HUES48 (cell line): ENCODE results near the gene KPNA6.
"Not testable (repeated sequence)": the region's sequence is repeated elsewhere in the genome, so short reads cannot be mapped to it uniquely, and the experiment has no call there.

Experiments
- H3K27ac ChIP-seq: one replicate; pipeline ENCODE4 v1.7.0; 2013; ENCODE audit warnings: low read depth, low read length, inconsistent platforms
- H3K27me3 ChIP-seq: 2 replicates; pipeline ENCODE4 v1.6.1; 2013; ENCODE audit warnings: mild to moderate bottlenecking, low read length; ENCODE audit not compliant: control insufficient read depth, insufficient read depth
- H3K36me3 ChIP-seq: 2 replicates; pipeline ENCODE4 v1.6.1; 2013; ENCODE audit warnings: low read length; ENCODE audit not compliant: control insufficient read depth, insufficient read depth
- H3K4me1 ChIP-seq: 2 replicates; pipeline ENCODE4 v1.6.1; 2013; ENCODE audit warnings: mild to moderate bottlenecking, low read length; ENCODE audit not compliant: control insufficient read depth, insufficient read depth
- H3K4me3 ChIP-seq: 2 replicates; pipeline ENCODE4 v1.5.1; 2013; ENCODE audit warnings: mild to moderate bottlenecking, low read depth, low read length
- H3K9ac ChIP-seq: 2 replicates; pipeline ENCODE4 v1.6.1; 2013; ENCODE audit warnings: mild to moderate bottlenecking, low read depth, low read length, moderate library complexity
- H3K9me3 ChIP-seq: 2 replicates; pipeline ENCODE4 v1.6.1; 2013; ENCODE audit warnings: low read length; ENCODE audit not compliant: control insufficient read depth, insufficient read depth

The KPNA6 gene

DNA sequence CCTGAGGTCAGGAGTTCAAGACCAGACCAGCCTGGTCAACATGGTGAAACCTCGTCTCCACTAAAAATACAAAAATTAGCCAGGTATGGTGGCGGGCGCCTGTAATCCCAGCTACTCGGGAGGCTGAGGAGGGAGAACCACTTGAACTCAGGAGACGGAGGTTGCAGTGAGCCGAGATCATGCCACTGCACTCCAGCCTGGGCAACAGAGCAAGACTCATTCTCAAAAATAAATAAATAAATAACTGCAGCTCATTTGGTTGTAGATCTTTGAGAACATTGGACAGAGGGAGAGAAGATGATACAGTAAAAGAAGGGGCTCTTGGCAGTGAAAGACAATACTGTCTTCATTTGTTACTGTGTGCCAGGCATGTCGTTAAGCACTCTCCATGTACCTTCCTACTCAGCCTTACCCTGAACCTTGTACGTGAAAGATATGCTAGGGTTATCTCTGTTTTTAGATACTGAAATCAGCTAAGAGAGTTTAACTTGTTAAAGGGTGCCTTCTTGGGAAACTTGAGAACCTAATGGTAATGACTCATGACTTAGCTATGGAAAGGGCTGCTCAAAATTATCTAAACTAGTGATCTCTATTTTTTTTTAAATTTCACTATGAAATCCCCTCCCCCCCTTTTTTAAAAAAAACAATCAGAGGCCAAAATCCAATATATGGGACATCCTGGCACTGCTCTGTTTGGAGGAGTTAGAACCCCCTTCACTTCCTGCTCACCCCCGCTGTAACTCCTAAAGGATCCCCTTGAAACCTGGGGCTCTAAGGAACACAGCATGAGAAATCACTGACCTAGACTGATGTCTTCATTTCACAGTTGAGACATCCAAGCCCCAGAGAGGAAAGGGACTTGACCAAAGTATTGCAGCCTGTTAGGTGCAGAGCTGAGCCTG is 6.8 kb upstream of the KPNA6 start:
- peaks cover 44% of the 10 kb centered on the region for H3K36me3 ChIP-seq
- no peaks in the 10 kb centered on the region for H3K9me3 ChIP-seq
- H3K4me3 ChIP-seq: no peak overlapping the region
- H3K4me1 ChIP-seq: no peaks in the 10 kb centered on the region
- no peaks in the 10 kb centered on the region for H3K27me3 ChIP-seq
- H3K9ac ChIP-seq: no peak overlapping the region
- H3K27ac ChIP-seq: no peak overlapping the region

DNA sequence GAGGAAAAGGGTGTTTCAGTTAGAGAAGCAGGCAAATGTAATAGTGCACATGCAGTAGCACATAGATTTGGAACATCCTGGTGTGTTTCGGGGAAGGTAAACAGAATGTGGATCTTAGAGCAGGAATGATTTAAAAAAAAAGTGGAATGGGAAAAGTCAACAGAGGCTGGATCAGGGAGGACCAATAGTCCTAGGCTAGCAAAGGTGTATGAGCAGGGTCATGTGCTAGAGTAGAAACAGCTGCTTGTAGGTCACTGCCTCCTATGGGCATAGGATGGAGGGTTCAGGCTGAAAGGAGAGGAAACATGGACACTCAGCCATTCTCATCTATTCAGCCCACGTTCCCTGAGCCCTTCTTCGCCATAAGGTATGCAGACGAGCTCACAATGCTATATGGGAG is 3.7 kb upstream of the KPNA6 start:
- H3K27ac ChIP-seq: no peak overlapping the region
- peaks cover 30% of the 10 kb centered on the region for H3K36me3 ChIP-seq
- H3K27me3 ChIP-seq: no peaks in the 10 kb centered on the region
- H3K9ac ChIP-seq: no peak overlapping the region
- H3K4me1 ChIP-seq: no peaks in the 10 kb centered on the region
- H3K4me3 ChIP-seq: no peak overlapping the region
- H3K9me3 ChIP-seq: no peaks in the 10 kb centered on the region

DNA sequence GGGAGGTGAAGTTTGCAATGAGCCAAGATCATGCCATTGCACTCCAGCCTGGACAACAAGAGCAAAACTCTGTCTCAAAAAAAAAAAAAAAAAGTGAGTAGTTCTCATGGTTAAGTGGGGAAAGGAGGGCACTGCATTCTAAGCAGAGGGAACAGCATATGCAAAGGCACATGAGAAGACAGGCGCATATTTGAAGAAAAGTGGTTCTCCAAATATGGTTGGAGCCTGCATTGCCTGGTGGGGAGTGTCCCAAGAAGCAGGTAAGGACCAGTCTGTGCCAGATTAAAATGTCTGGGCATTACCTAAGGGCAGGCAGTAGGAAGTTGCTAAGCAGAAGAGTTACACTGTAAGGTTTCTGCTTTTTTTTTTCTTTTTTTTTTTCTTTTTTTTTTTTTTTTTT is 2.5 kb upstream of the KPNA6 start:
- Histone ChIP-seq H3K36me3 (peaks cover 20% of the 10 kb centered on the region), H3K4me1 (no peaks in the 10 kb centered on the region), H3K27ac (no peak overlapping the region), H3K9me3 (no peaks in the 10 kb centered on the region), H3K27me3 (no peaks in the 10 kb centered on the region), H3K4me3 (no peak overlapping the region), H3K9ac (no peak overlapping the region)

DNA sequence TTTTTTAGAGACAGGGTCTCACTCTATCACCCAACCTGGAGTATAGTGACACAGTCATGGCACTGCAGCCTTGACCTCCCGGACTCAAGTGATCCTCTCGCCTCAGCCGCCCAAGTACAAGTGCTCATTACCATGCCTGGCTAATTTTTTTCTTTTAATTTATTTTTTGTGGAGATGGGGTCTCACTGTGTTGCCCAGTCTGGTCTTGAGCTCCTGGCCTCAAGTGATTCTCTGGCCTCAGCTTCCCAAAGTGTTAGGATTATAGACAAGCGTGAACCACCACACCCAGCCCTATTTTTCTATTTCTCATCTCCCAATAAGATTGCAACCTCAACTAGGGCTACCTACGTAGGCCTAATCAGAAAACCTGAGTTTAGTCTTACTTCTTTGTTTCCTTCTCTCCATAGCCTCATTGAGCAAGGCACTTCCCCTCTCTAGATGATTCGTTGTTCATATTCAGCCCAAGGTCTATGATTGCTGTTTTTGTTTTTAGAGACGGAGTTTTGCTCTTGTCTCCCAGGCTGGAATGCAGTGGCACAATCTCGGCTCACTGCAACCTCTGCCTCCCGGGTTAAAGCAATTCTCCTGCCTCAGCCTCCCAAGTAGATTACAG is 1.1 kb upstream of the KPNA6 start:
- H3K9me3 ChIP-seq: no peaks in the 10 kb centered on the region
- H3K27ac ChIP-seq: no peak overlapping the region
- peaks cover 8% of the 10 kb centered on the region; the same call in 1 of the 2 replicates for H3K36me3 ChIP-seq
- no peak overlapping the region for H3K4me3 ChIP-seq
- H3K27me3 ChIP-seq: no peaks in the 10 kb centered on the region
- no peaks in the 10 kb centered on the region for H3K4me1 ChIP-seq
- H3K9ac ChIP-seq: no peak overlapping the region

DNA sequence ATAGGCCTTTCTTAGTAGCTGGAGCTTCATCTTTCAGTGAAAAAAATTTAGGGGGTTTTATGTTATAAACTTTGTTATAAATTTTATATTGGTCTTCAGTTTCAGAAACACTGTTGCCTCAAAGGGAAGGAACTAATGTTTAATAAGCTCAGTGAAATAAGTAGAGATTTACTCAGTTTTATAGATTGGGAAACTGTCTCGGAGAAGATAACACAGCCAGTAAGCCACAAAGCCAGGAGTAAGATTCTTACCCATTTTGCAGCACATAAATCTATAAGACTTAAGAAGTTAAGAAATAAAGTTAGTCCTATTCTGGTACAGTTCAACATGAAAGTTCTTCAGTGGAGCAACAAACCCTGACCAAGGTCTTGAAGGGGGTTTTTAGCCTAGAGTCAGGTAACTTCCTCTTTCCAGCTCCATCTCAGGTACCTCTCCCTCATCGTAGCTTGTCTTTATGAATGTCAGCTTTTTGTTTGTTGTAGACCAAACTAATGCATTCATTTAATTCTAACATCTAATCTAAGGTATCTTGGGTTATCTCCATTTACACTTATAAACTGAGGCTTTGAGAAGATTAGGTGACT is 3.3 kb downstream of the KPNA6 start:
- no peak overlapping the region for H3K27ac ChIP-seq
- no peaks in the 10 kb centered on the region for H3K9me3 ChIP-seq
- no peak overlapping the region for H3K9ac ChIP-seq
- H3K4me3 ChIP-seq: no peak overlapping the region
- H3K27me3 ChIP-seq: no peaks in the 10 kb centered on the region
- H3K36me3 ChIP-seq: no peaks in the 10 kb centered on the region
- H3K4me1 ChIP-seq: no peaks in the 10 kb centered on the region

DNA sequence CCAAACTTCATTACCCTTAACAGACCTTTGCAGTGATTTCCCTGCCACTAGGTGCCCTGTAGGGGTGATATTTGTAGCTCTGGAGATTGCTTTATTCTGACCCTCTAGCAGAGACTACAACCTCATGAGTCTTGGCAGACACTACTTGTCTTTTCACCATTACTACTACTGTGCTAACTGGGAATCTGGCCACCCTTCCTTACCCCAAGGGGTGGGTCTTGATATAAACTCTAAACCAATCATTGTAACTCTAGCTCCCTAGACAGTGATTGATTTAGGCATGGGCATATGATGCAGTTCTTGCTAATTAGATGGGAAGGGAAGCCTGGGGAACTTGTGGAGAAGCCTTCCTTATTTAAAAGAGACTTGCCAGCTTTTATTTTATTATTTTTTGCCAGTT is 3.9 kb downstream of the KPNA6 start:
- H3K27ac ChIP-seq: no peak overlapping the region
- no peaks in the 10 kb centered on the region for H3K9me3 ChIP-seq
- H3K27me3 ChIP-seq: no peaks in the 10 kb centered on the region
- peaks cover 4% of the 10 kb centered on the region; the same call in 1 of the 2 replicates for H3K36me3 ChIP-seq
- H3K4me3 ChIP-seq: no peak overlapping the region
- no peaks in the 10 kb centered on the region for H3K4me1 ChIP-seq
- H3K9ac ChIP-seq: no peak overlapping the region

DNA sequence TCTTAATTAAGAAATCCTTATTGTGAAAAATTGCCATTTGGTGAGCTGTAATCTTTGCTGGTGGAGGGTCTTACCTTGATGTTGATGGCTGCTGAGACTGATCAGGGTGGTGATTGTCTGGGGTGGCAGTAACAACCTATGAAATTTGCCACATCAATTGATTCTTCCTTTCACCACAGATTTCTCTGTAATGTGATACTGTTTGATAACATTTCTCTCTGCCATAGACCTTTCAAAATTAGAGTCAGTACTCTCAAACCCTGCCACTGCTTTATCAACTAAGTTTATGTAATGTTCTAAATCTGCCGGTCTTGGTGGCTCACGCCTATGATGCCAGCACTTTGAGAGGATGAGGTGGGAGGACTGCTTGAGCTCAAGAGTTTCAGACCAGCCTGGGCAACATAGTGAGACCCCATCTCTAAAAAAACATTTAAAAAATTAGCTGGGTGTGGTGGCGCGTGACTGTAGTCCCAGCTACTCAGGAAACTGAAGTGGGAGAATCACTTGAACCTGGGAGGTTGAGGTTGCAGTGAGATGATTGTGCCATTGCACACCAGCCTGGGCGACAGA is 5.0 kb downstream of the KPNA6 start:
- no peak overlapping the region for H3K9ac ChIP-seq

DNA sequence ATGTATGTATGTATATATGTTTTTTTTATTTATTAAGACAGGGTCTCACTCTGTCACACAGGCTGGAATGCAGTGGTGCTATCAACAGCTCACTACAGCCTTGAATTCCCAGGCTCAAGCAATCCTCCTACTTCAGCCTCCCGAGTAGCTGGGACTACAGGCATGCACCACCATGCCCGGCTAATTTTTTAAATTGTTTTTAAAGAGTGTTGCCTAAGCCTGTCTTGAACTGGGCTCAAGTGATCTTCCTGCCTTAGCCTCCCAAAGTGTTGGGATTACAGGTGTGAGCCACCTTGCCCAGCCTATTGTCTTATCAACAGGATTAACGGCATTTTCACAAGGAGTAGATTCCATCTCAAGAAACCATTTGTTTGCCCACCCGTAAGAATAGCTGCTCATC is 5.6 kb downstream of the KPNA6 start:
- H3K4me3 ChIP-seq, H3K27me3 ChIP-seq, H3K36me3 ChIP-seq, H3K4me1 ChIP-seq, H3K9me3 ChIP-seq, H3K9ac ChIP-seq, H3K27ac ChIP-seq: not testable (repeated sequence)

More for the DNA sequence above, 5.0 kb downstream of the KPNA6 start:
- no peak overlapping the region for H3K27ac ChIP-seq
- H3K27me3 ChIP-seq: no peaks in the 10 kb centered on the region
- peaks cover 4% of the 10 kb centered on the region; the same call in 1 of the 2 replicates for H3K36me3 ChIP-seq
- no peaks in the 10 kb centered on the region for H3K9me3 ChIP-seq
- no peaks in the 10 kb centered on the region for H3K4me1 ChIP-seq
- no peak overlapping the region for H3K4me3 ChIP-seq

DNA sequence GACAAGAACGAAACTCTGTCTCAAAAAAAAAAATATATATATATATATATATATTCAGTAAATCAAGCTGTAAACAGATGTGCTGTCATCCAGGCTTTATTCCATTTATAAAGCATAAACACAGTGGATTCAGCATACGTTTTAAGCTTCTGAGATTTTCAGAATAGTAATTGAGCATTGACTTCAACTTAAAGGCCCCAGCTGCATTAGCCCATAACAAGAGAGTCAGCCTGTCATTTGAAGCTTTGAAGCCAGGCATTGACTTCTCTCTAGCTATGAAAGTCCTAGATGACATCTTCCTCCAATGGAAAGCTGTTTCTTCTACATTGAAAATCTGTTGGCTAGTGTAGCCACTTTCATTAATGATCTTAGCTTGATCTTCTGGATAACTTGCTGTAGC is 6.6 kb downstream of the KPNA6 start:
- no peak overlapping the region for H3K27ac ChIP-seq
- no peaks in the 10 kb centered on the region for H3K9me3 ChIP-seq
- no peaks in the 10 kb centered on the region for H3K27me3 ChIP-seq
- H3K4me3 ChIP-seq: no peak overlapping the region
- H3K36me3 ChIP-seq: peaks cover 4% of the 10 kb centered on the region; the same call in 1 of the 2 replicates
- H3K9ac ChIP-seq: no peak overlapping the region
- no peaks in the 10 kb centered on the region for H3K4me1 ChIP-seq

DNA sequence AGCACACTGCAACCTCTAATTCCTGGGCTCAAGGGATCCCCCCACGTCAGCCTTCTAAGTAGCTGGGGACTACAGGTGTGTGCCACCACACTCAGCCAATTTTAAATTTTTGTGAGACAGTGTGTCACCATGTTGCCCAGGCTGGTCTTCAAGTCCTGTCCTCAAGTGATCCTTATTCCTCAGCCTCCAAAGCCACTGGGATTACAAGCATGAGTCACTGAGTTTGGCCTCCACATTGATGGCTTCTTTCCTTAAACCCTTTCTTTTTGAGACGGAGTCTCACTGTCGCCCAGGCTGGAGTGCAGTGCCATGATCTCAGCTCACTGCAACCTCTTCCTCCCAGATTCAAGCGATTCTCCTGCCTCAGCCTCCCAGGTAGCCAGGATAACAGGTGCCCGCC is 7.6 kb downstream of the KPNA6 start:
- no peaks in the 10 kb centered on the region for H3K27me3 ChIP-seq
- H3K9ac ChIP-seq: no peak overlapping the region
- no peak overlapping the region for H3K4me3 ChIP-seq
- no peaks in the 10 kb centered on the region for H3K4me1 ChIP-seq
- H3K27ac ChIP-seq: no peak overlapping the region
- H3K36me3 ChIP-seq: peaks cover 4% of the 10 kb centered on the region; the same call in 1 of the 2 replicates
- H3K9me3 ChIP-seq: no peaks in the 10 kb centered on the region

DNA sequence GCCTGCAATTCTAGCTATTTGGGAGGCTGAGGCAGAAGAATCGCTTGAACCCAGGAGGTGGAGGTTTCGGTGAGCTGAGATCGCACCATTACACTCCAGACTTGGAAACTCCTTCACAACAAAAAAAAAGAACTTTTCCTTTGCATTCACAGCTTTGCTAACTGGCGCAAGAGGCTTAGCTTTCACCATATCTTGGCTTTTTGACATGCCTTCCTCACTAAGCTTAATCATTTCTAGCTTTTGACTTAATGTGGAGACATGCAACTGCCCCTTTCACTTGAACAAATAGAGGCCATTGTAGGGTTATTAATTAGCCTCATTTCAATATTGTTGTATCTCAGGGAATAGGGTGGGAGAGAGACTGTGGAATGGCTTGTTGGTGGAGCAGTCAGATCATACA is 8.7 kb downstream of the KPNA6 start:
- H3K4me3 ChIP-seq: no peak overlapping the region
- H3K36me3 ChIP-seq: peaks cover 4% of the 10 kb centered on the region; the same call in 1 of the 2 replicates
- no peaks in the 10 kb centered on the region for H3K4me1 ChIP-seq
- H3K27ac ChIP-seq: no peak overlapping the region
- H3K9ac ChIP-seq: no peak overlapping the region
- H3K9me3 ChIP-seq: no peaks in the 10 kb centered on the region
- no peaks in the 10 kb centered on the region for H3K27me3 ChIP-seq
